Measurements from ENCODE around the gene GPATCH3.
A peak's percentile ranks its signal among the peaks of the same experiment; 100 is the strongest.
"Not testable (repeated sequence)": the region's sequence is repeated elsewhere in the genome, so short reads cannot be mapped to it uniquely, and the experiment has no call there.

The GPATCH3 gene

GRCh38 chr1:26862781-26863684, 37.2 kb downstream of the GPATCH3 start, which contains the start of gene SFN:
TSS of gene SFN (plus strand) at chr1:26863149. CDS start at chr1:26863213, 64 bp downstream.
- DNase-seq = peak in 1 of 4 experiments; percentile 30

GRCh38 chr1:26861889-26862378, 38.3 kb downstream of the GPATCH3 start:
- DNase-seq = no peak

- DNase-seq = no peak
These were observed 39.0 kb downstream of the GPATCH3 start for GRCh38 chr1:26861286-26861701.

- no peak for DNase-seq
These were observed 41.2 kb downstream of the GPATCH3 start for GRCh38 chr1:26858891-26859640.

GRCh38 chr1:26858160-26858559, 42.1 kb downstream of the GPATCH3 start:
- no peak for DNase-seq

- no peak for DNase-seq
These were observed 42.7 kb downstream of the GPATCH3 start for GRCh38 chr1:26857473-26858060.

- no peak for DNase-seq
These were observed 43.4 kb downstream of the GPATCH3 start for GRCh38 chr1:26856604-26857469.

GRCh38 chr1:26856181-26856580, 44.1 kb downstream of the GPATCH3 start:
- no peak for DNase-seq

- no peak for DNase-seq
These were observed 44.6 kb downstream of the GPATCH3 start for GRCh38 chr1:26855636-26856035.

GRCh38 chr1:26854906-26855305, 45.4 kb downstream of the GPATCH3 start:
- DNase-seq = no peak

GRCh38 chr1:26853600-26853999, 46.7 kb downstream of the GPATCH3 start:
- no peak for DNase-seq

- DNase-seq = peak; percentile 38 to 79 (median 69)
These were observed 47.1 kb downstream of the GPATCH3 start for GRCh38 chr1:26853156-26853555.

GRCh38 chr1:26852701-26853100, 47.6 kb downstream of the GPATCH3 start:
- DNase-seq = no peak

- no peak for DNase-seq
These were observed 49.1 kb downstream of the GPATCH3 start for GRCh38 chr1:26851106-26851684.

GRCh38 chr1:26848941-26849774, 51.1 kb downstream of the GPATCH3 start:
- DNase-seq = no peak

- no peak for DNase-seq
These were observed 51.8 kb downstream of the GPATCH3 start for GRCh38 chr1:26848499-26848898.

GRCh38 chr1:26847826-26848225, 52.4 kb downstream of the GPATCH3 start:
- not testable (repeated sequence) for DNase-seq

- DNase-seq = no peak
These were observed 55.7 kb downstream of the GPATCH3 start for GRCh38 chr1:26844424-26845196.

All from activated naive CD4-positive, alpha-beta T cell (primary cell).